HG03060 (cell line): Measurements from ENCODE around the gene VSNL1.

Source experiments
- ATAC-seq: cut with Tn5 transposase; IDR thresholded peaks from one replicate; pipeline ENCODE4 v1.9.1; 2021; ENCODE audit warnings: low read depth, moderate number of reproducible peaks; ENCODE audit not compliant: unreplicated experiment

The VSNL1 gene

DNA sequence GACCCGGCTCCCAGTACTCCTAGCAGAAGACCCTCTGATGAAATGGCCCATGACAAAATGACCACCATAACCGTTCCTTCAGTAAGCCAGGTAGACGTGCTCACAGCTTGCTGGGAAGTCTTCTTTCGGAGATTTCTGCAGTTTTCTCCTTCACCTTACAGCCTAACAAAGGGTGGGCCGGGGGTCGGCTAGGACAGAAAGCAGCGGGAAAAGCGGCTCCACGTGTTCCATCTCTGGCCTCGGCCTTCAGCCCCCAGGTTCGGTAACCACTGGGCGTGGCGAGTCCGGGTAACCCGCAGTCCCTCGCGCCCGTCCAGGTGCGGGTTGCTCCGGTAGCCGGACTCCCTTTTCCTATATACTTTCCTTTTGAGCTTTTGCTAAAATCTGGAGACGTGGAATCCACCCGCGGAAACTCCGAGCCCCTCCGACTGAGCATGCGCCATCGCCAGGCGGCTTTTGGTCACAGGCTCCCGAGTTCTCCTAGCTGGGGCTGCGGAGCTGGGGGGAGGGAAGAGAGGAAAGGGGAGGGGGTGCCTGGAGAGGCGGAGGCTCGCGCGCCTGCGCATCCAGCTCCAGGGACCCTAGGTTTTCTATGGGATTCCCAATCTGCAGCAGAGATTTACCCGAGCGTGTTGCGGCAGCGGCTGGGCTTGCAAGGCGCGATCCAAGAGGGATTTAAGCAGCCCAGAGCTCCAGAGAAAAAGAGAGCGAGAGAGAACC is at the start of gene VSNL1:
VSNL1 (plus strand) TSS at position 604 of the 720 bp plus-strand sequence. CDS start 51,379 bp downstream, outside the sequence.
- no peak for ATAC-seq

DNA sequence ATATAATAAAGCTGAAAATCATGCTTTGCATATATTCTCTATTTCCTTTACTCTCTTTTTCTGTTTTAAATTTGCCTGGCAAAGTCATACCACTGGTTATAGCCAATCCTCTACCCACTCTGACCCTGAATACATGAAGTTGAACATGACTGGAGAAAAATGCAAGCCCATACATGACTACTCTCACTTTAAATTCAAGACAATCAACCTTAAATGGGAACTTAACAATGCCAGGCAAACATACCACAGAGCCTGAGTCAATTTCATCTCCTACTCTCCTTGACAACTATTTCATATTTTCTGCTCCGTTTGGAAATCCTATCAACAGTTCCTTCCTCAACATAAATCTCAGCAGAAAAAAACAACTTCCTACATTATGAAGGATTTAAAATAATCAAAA is 44.9 kb upstream of the VSNL1 start:
- no peak for ATAC-seq

DNA sequence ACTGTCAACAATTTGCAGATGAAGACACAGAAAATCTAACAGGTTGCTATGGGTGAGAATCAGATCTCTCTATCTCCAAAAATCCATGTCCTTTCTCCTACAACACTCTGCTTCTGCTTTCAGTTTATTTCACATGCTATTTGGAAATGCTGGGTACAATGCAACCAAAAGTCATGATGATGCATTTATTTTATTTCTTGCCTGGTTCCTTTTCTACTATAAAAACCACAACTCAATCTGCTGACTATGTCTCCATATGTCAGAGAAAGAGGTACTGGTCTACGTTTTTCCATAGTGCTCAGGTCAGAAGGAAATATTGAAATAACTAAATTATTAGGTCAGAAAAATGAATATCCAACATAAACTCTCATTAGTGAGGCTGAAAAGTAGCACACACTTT is 42.8 kb upstream of the VSNL1 start:
- no peak for ATAC-seq

DNA sequence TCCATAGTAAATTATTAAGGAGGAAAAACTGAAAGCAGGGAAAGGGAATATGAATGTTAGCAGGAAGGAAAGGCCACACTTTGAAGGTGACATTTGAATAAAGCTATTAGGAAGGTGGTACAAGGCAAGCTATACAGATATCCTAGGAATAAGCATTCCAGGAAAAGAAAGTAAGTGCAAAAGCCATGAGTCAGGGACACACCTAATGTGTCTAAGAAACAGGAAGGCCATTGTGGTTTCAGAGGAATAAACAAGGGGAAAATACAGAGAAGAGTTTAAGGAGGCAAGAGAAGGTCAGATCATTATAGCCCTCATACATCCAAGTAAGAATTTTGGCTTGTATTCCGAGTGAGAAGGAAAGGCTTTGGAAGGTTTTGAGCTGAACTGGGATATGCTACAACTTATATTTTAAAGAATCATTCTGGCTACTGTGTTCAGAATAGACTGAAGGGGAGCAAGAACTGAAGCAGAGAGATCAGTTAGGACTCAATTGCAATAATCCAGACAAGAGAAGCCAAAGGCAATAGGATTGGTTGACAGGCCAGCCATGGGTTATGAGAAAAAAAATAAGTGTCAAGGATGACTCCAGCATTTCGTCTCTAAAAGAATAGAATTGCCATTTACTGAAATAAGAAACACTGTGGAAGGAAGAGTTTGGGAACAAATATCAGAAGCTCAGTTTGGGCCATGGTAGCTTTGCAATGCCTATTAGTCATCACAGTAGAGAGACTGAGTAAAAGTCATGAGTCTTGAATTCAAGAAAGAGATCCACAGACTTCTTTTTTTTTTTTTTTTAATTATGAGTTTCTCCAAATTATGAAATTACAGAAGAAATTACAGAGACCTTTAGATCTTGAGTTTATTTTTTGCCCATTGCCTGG is 33.5 kb upstream of the VSNL1 start:
- no peak for ATAC-seq

DNA sequence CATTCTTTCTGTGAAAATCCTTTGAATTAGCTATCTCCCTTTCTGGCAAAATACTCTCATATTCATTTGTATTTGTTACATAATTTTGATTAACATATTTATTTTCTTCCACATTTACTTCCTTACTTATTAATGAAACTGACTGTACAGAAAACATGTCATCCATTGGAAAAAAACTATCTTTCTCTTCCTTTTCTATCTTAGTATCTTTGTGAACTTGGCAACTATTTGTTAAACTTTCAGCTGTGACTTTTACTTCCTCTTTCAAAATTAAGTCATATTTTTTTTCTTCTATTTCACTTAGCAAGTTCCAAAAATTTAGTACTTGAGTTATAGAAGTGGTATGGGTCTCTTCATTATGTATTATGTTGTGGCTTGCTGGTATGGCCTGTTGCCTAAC is 24.8 kb upstream of the VSNL1 start:
- peak; percentile 52 for ATAC-seq

DNA sequence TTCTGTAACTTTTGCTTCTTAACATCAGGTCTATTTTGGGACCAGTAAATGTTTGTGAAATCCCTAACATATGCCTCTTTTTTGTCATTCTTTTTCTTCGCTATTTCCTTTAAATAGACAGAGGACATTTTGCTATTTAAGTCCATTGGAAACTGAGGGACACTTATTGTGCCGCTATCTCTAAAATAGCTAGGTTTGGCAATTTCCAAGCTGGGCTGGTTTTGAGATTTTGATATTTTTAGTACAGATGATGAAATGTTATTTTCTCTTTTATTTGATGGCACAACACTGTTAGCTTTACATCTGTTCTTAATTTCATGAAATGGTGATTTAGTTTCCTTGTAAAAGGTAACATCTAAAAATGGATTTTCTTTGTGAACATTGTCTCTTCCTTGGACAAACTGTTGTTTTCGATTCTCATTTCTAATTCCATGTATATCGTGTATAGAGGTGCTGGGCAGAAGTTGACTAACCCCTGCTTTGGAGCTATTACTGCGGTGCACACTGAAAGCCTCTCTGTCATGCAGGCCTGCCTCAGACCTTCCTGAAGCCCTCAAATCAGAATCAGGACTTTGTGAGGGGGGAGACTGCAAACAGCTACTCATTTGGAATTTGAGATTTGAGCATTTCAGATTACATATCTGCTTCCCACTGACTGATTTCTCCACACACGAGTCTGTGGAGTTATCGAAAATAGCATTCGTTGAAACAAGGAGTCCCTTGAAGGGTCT is 22.9 kb upstream of the VSNL1 start:
- ATAC-seq = peak; percentile 24

DNA sequence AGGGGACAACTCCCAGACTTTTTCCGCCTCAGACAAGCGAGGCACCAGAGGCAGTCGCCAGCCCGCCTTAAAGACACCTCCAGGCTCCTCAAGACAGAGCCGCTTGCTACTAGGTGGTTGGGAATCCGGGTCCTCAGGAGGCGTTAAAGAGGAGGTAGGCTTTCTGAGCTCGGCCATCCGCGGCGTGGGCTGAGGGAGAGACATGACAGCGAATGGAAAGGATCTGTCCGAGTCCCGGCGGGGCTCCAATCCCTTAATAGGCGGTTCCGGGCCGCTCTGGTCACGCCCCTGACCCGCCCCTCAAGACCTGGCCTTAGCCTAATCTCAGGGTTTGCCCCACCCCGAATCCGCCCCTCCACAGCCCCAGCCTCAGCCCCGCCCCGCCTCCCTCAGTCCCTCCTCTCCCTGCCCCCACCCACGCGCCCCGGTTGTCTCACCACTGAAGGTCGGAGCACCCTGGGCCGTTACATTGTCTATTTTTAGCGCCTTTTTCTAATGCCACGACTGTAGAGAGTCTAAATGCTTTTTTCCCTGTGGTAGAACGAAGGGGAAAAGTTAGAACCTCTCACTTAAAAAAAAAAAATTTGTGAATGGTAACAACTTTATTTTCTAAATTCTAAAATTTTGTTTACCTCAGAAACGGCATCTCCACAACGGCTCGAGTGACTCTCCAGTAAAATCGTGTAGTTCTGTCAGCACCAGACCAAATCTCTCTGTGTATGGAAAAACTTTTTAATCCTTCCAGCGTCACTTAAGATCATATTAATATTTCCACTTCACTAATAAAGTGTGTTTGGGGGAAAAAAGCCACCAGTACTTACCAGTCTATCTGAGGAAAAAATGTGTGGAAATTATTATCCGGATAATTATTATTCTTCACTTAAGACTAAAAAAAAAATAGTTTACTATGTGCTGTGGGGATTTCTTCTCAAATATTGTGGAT is 22.0 kb upstream of the VSNL1 start, which contains the start of gene RAD51AP2:
RAD51AP2 (minus strand) TSS at position 229 of the 943 bp plus-strand sequence; CDS start at position 204, 25 bp downstream.
- ATAC-seq = peak; percentile 71

DNA sequence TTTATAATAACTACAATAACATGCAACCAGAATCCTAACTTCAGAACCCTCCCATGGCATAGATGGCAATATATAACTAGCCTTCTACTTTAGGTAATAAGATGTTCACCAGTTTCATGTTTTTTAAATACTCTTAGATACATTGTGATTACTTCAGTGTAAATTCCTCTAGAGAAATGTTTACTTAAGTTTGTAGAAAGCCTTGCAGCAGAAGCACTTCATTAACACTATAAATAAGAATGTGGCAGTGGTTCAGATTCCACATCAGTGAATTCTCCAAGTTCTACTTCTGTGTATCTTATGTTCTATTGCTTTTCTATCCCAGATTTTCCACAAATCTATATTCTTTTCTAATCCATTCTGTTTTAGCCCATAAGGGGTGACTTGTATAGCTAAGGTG is 21.0 kb upstream of the VSNL1 start:
- ATAC-seq = no peak

DNA sequence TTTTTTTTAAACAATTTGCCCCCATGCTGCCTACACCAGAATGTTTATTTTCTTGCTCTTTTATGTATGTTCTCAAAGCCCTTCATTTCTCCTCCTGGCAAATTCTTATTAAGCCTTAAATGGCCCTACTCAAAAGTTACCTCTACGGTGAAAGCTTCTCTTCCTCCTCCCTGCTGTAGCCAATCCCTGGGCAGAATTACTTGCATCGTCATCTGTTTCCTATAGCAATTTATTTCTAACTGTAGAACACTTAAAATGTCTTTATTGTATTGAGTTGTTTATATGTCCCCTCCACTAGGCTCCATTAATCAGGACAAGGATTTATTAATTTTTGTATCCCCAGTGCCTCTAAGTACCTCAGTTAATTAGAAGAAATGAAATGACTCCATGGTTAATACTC is 19.7 kb upstream of the VSNL1 start:
- no peak for ATAC-seq

DNA sequence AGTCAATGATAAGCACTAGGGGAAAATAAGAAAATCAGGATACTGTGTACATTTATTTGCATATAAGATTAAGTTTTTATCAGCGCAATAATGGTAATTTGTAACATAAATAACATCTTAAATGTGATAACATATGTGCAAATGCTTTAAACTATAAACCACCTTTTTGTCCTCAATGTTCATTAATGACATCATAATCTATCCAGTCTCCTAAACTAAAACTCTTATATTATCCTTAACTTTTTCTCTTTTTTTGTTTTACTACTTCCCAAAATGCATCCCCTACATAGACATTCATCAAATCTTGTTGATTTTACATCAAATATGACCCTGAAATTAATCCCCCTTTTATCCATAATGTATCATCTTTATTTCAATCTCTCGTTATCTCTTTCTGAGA is 18.9 kb upstream of the VSNL1 start:
- no peak for ATAC-seq

DNA sequence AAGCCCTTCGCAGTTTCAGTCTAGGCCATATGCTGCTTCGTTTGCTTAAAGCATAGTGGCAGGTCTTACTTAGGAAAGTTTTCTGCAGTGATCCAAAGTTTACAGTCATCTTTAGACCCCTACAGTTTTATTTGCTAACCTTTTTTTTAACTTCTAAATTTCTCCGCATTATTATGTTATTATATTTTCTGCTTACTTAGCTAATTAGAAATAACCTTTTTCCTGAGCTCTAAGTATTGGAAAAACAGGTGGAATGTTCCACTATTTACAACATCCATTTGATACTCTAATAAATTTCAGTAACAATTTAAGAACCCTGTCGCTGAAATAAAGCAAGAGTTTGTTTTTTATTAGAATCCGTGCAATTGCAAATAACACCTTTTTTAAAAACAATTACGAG is 18.2 kb upstream of the VSNL1 start:
- no peak for ATAC-seq

DNA sequence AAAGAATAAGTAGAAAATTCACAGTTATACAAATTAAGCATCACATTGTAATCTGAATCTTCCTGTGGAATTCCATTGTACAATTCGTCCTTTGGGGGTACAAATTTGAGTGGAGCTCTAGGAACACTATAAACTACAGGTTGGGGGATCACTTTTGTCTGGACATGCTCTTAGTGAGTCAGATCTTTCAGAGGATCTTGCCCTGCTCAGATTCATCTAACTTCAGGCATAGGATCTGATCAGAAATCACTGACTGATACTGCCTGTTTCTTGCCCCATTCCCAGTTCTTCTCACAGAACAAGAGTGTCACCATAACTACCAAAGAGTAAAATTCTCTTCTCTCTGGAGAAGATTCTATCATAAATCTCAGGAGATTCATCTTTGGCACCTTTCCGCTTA is 10.7 kb upstream of the VSNL1 start:
- no peak for ATAC-seq

DNA sequence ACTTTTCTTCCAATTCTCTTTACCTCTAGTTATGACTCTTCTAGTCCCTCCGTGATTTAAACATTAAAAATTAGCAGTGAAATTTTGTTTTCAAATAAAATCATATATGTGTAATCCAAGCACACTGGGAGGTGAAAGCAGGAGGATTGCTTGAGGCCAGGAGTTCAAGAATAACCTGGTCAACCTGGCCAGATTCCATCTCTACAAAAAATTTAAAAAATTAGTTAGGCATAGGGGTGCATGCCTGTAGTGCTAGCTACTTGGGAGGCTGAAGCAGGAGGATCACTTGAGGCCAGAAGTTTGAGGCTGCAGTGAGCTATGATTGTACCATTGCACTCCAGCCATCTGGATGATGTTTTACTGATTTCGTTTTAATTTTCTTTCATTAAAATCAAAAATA is 7.0 kb upstream of the VSNL1 start:
- ATAC-seq = no peak

DNA sequence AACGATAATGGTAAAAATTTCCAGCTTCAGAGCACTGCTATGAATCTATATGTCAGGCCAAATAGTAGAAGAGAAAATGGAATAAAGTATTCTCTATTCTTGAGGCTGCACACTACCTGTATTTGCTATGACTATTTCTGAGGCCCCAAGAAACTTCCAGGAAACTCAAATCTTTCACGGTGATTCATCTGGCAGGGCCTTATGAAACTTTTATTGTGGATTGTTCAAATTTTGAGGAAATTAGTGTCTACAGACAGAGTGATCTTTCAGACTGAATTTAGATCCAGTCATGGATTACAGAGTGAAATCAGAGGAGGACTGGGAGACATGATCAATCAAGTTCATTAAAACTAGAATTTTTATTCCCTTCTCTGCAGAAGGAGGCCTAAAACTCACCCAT is 4.1 kb upstream of the VSNL1 start:
- ATAC-seq = no peak

DNA sequence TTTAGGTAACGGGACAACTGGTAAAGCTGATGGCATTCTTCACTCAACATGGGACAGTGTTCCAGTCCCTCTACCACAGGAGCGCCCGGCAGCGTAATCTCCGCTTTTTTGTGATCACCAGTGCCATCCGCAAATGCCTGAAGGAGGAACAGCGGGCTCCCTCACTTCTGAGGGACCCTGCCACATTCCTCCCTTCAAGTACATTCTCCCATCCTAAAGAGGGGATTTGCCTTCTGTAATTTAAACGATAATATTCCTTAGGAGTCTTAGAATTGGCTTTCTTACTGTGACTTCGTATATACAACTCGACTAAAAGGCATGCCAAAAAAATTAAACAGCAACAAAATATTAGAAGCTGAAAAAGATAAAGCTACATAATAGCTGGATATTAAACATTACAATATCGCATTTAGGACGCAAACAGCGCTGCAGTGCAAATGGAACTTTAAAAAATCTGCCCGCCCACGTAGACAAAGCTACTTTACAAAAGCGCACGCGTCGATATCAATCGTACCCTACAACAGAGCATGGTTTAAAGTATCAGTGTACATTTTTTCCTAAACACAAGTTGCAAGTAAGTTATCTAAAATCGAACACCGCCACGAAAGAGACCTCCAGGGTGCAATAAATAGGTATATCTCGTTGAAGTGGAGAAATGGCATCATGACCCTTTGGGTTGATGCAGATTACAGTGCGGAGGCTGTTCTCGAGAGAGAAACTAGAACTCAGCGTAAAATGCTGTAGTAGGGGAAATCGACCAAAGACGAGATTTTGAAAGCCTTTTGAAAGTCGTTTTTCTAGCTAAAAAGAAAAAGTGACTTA is 2.3 kb upstream of the VSNL1 start:
- ATAC-seq = no peak

DNA sequence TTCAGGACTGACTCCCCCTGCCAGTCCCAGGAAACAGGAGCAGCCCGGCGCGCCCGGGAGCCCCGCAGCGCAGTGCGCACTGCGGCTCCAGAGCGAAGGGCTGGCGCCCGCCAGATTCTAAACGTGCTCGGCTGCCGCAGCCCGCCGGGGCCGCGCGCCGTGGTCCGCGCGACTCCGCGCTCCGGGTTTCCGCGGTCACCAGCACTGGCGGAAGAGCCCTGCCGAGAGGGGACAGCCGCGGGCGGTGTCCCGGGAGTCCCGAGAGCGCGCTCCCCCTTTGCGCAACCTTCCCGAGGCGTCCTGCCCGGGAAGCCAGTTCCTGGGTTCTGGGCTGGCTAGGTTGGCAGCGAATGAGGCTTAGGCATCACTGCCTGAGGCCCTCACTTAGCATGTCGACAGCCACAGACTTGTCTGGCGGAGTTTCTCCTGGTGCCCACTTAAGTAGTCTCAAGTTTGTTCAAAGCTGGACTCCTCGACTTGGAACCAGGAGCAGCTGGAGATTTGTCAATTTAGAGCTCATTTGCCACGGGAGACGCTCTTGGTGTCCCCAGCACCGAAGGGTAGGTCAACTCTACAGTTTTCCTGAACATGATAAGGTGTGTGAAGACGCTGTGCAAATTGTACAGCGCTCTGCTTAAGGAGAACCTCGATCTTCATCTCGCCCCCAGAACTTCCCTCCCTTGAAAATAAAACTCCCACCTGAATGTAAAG is 1.5 kb upstream of the VSNL1 start:
- no peak for ATAC-seq

DNA sequence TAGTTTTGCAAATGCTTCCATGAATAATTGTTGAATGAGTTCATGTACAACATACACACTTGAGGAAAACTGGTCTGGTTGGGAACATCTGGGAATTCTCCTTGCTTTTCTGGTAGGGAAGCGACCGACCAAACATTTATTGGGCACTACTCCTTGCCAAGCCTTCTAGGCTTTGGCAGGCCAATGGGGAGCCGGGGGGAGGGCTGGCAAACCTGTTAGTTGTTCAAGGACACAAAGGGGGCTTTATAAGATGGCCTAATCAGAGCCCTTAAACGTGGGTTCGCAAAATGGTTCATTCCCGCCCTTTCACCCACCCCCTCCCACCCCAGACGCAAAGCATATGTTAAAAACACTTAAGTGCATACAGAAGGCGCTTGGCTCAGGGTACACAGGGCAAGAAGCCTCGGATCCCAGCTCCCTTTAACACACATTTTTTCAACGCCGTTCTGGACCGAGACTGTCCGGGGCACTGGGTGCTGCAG is 844 bp upstream of the VSNL1 start:
- ATAC-seq = no peak

DNA sequence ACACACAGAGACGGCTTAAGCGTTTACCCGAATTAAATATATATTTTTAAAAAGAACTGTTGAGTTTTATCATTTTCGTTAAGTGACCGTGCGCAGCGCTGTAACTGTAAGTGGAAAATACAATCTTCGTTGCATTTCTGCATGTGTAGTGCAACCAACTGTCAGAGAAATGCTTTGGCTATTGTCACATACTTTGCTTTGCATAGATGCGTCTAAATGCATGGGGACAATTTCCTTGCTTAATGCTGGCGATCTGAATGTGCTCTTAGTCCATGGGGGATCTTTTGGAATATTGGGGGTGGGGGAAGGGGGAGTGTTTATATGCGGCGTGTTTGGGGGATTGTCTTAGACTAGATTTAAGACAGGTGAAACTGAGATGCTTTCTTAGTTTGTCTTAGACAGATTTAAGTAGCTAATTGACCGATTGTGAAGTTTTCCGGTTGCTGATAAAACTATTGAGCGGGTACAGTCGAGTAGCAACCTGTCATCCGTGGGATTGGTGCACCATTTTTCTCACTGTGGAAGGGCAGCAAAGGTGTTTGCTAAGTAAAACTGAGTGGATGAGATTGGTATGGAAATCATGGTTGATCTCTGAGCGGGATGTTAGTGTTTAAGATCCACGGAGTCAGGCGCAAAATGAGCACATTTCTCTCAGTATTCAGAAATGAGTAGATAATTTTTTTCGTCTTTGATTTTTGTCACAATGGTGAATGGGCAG is 476 bp downstream of the VSNL1 start:
- no peak for ATAC-seq
